ENCODE results near the gene MAP4K4. TPM values are rescaled to one million over a fixed set of nuclear protein-coding genes. Genes with fewer than 3 reads are reported as not detected.
"Not testable (repeated sequence)": the region's sequence is repeated elsewhere in the genome, so short reads cannot be mapped to it uniquely, and the experiment has no call there.

The MAP4K4 gene
- total RNA-seq, 2 donors from 2014 or later, result 53.5 to 75.8 TPM

GRCh38 chr2:101897301-101897700, 199.8 kb downstream of the MAP4K4 start:
- intact Hi-C loops (cut with DNase I), result no loop called here
- no peak for DNase-seq (ENCODE audit: low spot score)

GRCh38 chr2:101899265-101899664, 201.8 kb downstream of the MAP4K4 start:
- intact Hi-C loops (cut with DNase I), result no loop called here
- DNase-seq (ENCODE audit: low spot score), result no peak

GRCh38 chr2:101899871-101900270, 202.4 kb downstream of the MAP4K4 start:
- intact Hi-C loops (cut with DNase I), result no loop called here
- DNase-seq (ENCODE audit: low spot score), result no peak

DNA sequence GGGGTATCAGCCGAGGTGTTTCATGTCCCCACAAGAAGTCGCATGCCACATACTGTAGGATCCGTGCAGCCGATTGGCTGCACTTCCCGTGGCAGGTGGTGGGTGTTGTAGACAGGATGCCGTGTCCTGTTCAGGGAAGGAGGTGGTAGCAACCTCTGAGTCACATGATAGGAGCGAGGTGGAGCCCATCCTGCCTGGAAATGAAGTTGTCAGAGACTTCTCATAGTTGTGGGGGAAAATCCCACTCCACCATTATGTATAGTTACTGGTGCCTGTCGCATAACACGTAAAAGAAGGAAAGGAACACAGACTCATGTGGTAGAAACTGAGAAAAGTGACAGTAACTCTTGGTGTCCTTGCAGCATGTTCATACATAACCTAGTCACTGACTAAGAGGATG, 202.9 kb downstream of the MAP4K4 start:
- DNase-seq (ENCODE audit: low spot score), result no peak
- intact Hi-C loops (cut with DNase I), result no loop called here

DNA sequence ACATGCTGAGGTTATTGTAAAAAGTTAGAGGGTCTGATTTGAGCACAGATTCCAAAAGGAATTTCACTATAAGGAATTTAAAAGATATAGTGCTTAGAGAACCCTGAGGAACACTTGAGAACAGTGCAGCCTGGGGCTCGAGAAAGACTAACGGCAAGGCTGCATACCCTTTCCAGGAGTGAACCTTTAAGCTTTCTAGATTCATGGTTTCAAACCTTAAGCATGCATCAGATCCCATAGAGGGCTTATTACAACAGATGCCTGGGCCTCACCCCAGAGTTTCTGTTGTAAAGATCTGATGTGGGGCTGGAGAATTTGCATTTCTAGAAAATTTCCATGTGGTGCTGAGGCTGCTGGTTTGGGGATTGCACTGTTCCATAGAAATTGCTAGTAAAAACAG, 203.7 kb downstream of the MAP4K4 start:
- intact Hi-C loops (cut with DNase I), result no loop called here
- DNase-seq (ENCODE audit: low spot score), result no peak

DNA sequence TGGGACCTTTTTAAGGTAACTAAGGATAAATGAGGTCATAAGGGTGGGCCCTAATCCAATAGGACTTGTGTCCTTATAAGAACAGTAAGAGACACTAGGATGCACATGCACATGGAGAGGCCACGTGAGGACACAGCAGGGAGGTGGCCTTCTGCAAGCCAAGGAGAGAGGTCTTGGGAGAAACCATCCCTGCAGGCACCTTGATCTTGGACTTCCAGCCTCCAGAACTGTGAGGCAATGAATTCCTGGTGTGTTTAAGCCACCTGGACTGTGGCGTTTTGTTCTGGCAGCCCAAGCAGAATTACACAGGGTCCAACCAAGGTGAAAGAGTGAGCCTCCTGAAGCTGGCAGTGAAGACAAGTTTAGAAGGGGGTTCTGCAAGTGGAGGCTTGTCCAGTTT, 204.7 kb downstream of the MAP4K4 start:
- DNase-seq (ENCODE audit: low spot score), result no peak
- intact Hi-C loops (cut with DNase I), result no loop called here

DNA sequence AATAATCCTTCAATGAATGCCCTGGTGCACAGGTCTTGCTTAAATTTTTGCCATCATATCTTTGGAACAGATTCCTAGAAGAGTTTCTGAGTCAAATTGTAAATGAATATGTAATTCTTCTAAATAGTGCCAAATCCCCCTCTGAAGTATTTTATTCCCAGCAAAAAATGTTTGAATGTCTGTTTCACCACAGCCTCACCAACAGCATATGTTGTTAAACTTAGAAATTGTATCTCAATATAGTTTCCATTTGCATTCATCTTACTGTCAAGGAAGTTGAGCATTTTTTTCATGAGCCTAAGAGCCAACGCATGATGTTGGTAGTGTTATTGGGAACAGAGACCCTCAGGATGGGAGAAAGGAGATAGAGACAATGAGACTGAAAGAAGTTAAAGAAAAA, 207.4 kb downstream of the MAP4K4 start:
- intact Hi-C loops (cut with DNase I), result no loop called here
- DNase-seq (ENCODE audit: low spot score), result no peak

DNA sequence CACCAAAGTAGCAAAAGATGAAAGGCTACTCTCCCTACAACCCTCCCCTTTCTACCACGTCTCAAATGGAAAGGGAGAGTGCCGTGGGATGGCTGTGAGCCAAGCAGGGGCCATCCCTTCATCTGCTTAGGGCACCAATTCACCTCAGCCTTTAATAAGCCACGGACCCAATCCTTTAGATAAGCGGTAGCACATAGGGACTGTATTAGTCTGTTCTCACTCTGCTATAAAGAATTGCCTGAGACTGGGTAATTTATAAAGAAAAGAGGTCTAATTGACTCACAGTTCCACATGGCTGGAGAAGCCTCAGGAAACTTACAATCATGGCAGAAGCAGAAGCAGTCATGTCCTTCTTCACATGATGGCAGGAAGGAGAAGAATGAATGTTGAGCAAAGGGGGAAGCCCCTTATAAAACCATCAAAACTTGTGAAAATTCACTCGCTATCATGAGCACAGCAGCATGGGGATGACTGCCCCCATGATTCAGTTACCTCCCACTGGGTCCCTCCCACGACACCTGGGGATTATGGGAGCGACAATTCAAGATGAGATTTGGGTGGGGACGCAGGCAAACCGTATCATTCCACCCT, 208.3 kb downstream of the MAP4K4 start:
- DNase-seq (ENCODE audit: low spot score), result no peak
- intact Hi-C loops (cut with DNase I), result no loop called here

GRCh38 chr2:101909760-101910159, 212.3 kb downstream of the MAP4K4 start:
- DNase-seq (ENCODE audit: low spot score), result no peak
- intact Hi-C loops (cut with DNase I), result no loop called here

GRCh38 chr2:101912545-101912944, 215.0 kb downstream of the MAP4K4 start:
- no peak for DNase-seq (ENCODE audit: low spot score)

DNA sequence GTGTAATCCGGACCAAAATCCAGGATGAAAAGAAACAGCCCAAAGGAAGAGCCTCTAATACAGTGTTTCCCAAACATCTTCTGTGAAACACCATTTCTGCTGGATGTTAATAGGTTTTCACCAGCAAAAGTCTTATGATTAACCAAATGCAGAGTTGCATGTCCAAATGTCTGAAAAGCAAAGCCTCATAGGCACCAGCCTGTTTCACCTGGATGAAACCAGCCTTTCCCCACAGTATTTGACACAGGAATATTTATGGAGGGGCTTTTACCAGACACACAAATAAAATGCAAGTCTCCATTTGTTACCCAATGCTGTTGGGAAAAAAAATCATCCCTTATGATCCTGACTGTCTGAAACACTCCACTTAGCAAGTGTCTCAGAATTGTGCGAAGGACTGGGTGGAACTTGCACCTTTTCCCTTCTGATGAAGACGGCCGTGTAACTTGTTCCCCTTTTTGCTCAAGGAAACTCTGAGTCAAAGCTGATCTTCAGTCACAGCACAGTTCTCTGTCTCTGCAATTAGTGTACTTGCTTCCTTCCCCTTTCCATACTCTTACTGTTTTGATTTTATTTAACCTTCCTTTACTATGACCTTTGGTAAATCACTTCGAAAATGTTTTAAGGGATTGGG, 223.9 kb downstream of the MAP4K4 start:
- DNase-seq (ENCODE audit: low spot score), result no peak

More at GRCh38 chr2:101912545-101912944, 215.0 kb downstream of the MAP4K4 start:
- intact Hi-C loops (cut with DNase I), result no loop called here

GRCh38 chr2:101921953-101922325, 224.4 kb downstream of the MAP4K4 start:
- no peak for DNase-seq (ENCODE audit: low spot score)
- intact Hi-C loops (cut with DNase I), result no loop called here

More for the DNA sequence above, 223.9 kb downstream of the MAP4K4 start:
- intact Hi-C loops (cut with DNase I), result no loop called here

GRCh38 chr2:101924311-101924710, 226.8 kb downstream of the MAP4K4 start:
- DNase-seq (ENCODE audit: low spot score); intact Hi-C loops (cut with DNase I): not testable (repeated sequence)

DNA sequence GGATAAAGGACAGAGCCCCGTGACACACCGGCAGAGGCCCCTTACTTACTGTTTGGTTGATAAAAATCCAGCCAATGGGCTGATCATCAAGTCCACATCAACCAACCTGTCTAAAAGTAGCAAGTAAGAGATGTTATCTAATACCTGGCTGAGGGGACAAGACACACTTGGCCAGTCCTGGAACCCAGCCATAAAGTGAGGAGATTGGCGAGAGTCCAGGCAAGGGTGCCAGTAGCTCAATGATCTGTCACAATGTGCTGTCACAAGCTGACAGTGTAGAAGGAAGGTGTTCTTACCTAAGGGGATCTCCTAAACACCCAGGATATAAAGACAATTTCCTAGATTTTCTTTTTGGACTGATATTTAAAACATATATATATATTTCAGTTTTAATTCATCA, 232.5 kb downstream of the MAP4K4 start:
- intact Hi-C loops (cut with DNase I), result no loop called here
- DNase-seq (ENCODE audit: low spot score), result no peak

- DNase-seq (ENCODE audit: low spot score), result no peak
- intact Hi-C loops (cut with DNase I), result no loop called here
Measured at GRCh38 chr2:101930847-101931246, 233.3 kb downstream of the MAP4K4 start.

DNA sequence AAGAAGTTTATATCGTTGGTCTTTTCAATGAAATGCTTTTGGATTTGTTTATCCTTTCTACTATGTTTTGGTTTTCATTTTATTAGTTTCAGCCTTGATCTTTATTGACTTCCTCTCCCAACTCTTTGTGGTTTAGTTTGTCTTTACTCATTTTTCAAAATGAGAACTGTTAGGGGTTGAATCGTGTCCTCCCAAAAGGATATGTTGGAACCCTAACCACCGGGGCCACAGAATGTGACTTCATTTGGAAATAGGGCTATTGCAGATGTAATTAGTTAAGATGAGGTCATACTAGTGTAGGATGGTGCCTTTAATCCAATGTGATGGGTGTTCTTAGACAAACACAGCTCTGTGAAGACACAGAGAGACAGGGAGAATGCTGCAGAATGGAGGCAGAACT, 233.9 kb downstream of the MAP4K4 start:
- DNase-seq (ENCODE audit: low spot score), result no peak
- intact Hi-C loops (cut with DNase I), result no loop called here

GRCh38 chr2:101935764-101936163, 238.3 kb downstream of the MAP4K4 start:
- intact Hi-C loops (cut with DNase I); DNase-seq (ENCODE audit: low spot score): not testable (repeated sequence)

GRCh38 chr2:101942851-101943250, 245.3 kb downstream of the MAP4K4 start:
- DNase-seq (ENCODE audit: low spot score), result no peak
- intact Hi-C loops (cut with DNase I), result no loop called here
